H1 (cell line): ENCODE data around the gene MSH5.

ENCODE experiments used
- USF2 ChIP-seq: IDR thresholded peaks from 2 replicates; pipeline ENCODE4 v1.6.1; 2011; ENCODE audit warnings: low read length, improper control_type of control experiment
- TF ChIP-seq, protein P1 (sequence below): IDR thresholded peaks from 2 replicates; pipeline ENCODE4 v1.6.1; 2012; ENCODE audit warnings: inconsistent platforms

- no peak for TF ChIP-seq USF2
- TF ChIP-seq, protein P1, sequence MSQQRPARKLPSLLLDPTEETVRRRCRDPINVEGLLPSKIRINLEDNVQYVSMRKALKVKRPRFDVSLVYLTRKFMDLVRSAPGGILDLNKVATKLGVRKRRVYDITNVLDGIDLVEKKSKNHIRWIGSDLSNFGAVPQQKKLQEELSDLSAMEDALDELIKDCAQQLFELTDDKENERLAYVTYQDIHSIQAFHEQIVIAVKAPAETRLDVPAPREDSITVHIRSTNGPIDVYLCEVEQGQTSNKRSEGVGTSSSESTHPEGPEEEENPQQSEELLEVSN, result 0 out of 2 replicates have a peak, but pooled peaks have one; percentile 8
These were observed 1.5 kb upstream of the MSH5 start for GRCh38 chr6:31737991-31738979.
